Stimulated activated CD8-positive, alpha-beta memory T cell treated with anti-CD3 and anti-CD28 coated beads, Interleukin-15, amount 100 ng/mL, for 24 hours (primary cell): ENCODE results near the gene ANAPC2.
A peak's percentile ranks its signal among the peaks of the same experiment; 100 is the strongest.
"Not testable (repeated sequence)": the region's sequence is repeated elsewhere in the genome, so short reads cannot be mapped to it uniquely, and the experiment has no call there.

ENCODE experiments used
- DNase-seq: peaks from one replicate; pipeline ENCODE4 v3.0.0-alpha.2; 2020; ENCODE audit warnings: low read depth

The ANAPC2 gene

GRCh38 chr9:137143459-137143858 lies 44.9 kb downstream of the ANAPC2 start:
- DNase-seq = no peak

- no peak for DNase-seq
These were observed 46.1 kb downstream of the ANAPC2 start for GRCh38 chr9:137141976-137142936.

DNA sequence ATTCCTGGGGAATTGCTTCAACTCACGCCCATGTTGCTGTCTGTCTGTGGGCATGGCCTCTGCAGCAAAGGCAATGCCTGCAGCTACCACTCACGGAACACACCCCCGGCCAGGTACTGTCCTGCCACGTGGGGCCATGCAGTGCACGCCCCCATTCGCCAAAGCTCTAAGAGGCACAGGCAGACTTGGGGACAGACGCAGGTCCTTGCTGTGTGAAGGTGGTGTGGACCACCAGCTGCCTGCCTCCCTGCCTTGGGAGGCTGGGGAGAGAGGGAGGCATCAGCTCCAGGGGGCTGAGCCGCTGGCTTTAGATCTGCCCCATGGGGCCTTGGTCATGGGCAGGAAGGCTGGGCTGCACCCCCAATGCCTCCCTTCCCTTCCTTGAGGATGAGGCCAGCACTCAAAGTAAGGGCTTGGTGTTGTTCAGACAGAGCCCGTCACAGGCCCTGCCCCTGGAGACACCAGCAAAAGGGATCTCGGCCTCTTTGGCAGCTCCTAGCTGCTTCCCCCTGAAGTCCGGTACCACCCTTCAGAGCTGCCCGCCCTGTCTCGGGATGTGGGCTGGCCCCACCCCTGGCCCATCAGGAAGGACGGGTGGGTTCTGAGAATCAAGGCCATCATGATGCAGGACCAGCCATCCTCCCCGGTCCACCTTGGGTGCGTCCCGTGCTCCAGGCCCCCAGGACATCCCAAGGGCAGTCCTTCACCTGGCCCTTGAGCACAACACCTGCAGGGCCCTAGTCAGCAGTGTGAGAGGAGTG lies 47.1 kb downstream of the ANAPC2 start:
- DNase-seq = no peak

DNA sequence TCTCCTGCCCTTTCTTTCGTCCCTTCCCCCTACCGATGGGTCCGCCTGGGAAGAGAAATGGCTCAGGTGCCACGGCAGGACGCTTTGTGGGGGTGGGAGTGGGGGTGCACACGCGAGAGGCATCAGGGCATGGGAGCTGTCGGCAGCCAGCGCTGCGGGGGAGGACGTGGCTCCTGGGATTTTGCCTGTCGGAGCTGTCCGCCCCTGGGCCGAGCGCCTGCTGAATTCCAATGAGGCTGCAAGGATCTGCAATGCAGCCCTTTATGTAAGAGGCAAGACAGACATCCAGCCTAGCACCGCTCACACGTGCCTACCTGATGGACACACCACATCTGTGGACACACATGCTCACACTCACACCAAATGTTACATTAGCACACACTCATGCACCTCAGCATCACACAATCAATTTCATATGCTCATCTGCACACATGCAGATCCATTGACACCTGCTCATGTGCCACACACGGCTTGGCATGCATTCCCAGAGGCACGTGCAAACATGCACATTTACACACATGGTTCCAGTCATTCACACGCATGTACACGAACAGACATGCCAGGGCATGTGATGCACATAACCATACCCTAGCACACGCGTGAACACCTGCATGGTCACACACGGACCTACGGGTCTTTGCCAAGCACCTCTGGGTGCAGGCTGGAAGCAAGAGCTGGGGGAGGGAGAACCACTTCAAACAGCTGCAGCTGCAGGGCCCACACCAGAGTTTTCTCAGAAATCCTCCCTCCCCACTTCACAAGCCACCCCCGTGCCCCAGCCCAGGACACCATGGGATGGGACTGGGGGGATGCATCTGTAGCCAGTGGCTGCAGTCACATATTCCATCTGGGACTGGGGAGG lies 48.0 kb downstream of the ANAPC2 start:
- no peak for DNase-seq

- DNase-seq = no peak
These were observed 48.8 kb downstream of the ANAPC2 start for GRCh38 chr9:137139468-137140150.

DNA sequence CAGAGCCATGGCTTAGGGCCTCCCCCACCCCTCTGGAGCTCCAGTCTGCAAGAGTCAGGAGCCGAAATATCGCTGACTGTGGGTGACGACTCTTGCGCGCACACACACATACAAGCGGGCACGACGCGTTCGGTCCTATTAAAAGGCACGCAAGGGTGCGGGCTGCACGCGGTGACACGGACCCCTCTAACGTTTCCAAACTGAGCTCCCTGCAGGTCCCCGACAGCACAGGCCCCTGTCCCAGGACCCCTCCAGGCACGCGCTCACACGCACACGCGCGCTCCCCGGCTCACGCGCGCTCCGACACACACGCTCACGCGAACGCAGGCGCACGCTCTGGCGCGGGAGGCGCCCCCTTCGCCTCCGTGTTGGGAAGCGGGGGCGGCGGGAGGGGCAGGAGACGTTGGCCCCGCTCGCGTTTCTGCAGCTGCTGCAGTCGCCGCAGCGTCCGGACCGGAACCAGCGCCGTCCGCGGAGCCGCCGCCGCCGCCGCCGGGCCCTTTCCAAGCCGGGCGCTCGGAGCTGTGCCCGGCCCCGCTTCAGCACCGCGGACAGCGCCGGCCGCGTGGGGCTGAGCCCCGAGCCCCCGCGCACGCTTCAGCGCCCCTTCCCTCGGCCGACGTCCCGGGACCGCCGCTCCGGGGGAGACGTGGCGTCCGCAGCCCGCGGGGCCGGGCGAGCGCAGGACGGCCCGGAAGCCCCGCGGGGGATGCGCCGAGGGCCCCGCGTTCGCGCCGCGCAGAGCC lies 49.5 kb downstream of the ANAPC2 start, which contains the start of gene GRIN1:
GRIN1 (plus strand) TSS at position 433 of the 746 bp plus-strand sequence. CDS start 333 bp downstream, outside the sequence.
- DNase-seq = no peak

DNA sequence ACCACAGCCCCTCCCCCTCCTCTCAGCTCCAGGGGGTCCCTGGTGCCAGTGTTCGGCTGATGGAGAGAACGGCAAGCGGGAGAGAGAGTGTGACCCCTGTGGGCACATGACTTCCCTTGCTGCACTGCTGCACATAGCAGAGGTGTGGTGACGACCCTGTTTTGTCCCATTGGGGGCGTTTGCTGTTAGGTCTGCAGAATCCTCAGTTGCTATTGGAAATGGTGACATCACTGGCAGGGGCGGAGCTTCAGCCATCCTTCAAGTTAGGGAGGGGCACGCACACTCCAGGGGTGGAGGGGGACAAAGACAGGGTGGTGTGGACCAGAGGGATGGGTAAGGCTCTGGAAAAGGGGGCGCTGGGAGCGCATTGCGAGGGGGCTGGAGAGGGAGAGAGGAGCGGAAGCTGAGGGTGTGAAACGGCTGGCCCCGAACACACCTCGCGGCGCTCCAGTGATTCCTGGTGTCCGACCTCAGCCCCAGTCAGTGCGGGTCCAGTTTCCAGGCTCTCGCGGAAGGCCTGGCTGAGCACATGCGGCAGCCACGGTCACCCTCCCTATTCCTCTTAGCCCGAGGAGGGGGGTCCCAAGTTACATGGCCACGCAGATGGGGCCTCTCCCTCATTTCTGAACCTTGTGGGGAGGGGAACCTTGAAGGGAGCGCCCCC lies 50.2 kb downstream of the ANAPC2 start:
- DNase-seq = no peak

- DNase-seq = no peak
These were observed 51.3 kb downstream of the ANAPC2 start for GRCh38 chr9:137136881-137137607.

- no peak for DNase-seq
These were observed 52.0 kb downstream of the ANAPC2 start for GRCh38 chr9:137136261-137136880.

- DNase-seq = not testable (repeated sequence)
These were observed 53.2 kb downstream of the ANAPC2 start for GRCh38 chr9:137135154-137135553.

DNA sequence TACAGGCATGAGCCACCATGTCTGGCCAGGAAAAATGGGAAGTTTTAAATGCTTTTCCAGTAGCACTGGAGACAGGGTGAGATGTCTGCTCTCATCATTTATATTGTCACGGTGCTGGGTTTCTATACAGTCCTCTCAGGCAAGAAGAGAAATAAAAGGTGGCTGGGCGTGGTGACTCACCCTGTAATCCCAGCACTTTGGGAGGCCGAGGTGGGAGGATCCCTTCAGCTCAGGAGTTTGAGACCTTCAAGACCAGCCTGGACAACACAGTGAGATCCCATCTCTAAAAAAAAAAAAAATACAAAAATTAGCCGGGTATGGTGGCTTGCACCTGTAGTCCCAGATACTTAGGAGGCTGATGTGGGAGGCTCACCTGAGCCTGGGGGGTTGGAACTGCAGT lies 54.2 kb downstream of the ANAPC2 start:
- DNase-seq = no peak

- DNase-seq = no peak
These were observed 58.1 kb downstream of the ANAPC2 start for GRCh38 chr9:137130176-137130755.

- peak; percentile 81 for DNase-seq
These were observed 58.7 kb downstream of the ANAPC2 start for GRCh38 chr9:137129456-137130175.

DNA sequence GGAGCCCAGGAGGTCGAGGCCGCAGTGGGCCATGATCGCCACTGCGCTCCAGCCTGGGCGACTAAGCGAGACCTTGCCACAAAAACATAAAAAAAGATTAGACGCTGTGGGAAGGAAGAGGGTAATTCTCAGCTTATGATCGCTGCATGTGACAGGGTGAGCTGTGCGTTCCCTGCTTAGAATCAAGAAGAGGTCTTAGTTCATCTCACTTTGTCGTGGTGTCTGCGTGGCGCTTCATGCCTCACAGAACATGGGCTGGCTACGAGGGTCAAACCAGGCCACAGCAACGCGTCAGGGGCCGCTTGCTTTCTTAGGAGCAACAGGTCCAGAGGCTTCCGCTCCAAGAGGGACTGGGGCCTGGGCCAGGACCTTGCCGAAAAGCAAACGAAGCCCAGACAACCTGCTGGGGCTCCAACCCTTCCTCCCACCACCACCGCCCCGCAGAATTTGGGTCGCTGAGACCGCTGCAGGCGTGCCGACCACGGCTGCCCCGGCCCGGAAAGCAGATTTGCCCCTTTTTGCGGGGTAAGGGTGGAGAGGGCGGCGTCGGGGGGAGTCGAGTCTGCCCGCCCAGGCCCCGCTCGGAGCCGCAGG lies 59.4 kb downstream of the ANAPC2 start:
- no peak for DNase-seq

GRCh38 chr9:137128158-137128861 lies 60.0 kb downstream of the ANAPC2 start:
- no peak for DNase-seq

- no peak for DNase-seq
These were observed 60.8 kb downstream of the ANAPC2 start for GRCh38 chr9:137127301-137128157.
